ENCODE measurements around the gene CAV2.

CAV2 gene

GRCh38 chr7:116461500-116461899 is 38.0 kb upstream of the CAV2 start:
- TF ChIP-seq, protein P1, sequence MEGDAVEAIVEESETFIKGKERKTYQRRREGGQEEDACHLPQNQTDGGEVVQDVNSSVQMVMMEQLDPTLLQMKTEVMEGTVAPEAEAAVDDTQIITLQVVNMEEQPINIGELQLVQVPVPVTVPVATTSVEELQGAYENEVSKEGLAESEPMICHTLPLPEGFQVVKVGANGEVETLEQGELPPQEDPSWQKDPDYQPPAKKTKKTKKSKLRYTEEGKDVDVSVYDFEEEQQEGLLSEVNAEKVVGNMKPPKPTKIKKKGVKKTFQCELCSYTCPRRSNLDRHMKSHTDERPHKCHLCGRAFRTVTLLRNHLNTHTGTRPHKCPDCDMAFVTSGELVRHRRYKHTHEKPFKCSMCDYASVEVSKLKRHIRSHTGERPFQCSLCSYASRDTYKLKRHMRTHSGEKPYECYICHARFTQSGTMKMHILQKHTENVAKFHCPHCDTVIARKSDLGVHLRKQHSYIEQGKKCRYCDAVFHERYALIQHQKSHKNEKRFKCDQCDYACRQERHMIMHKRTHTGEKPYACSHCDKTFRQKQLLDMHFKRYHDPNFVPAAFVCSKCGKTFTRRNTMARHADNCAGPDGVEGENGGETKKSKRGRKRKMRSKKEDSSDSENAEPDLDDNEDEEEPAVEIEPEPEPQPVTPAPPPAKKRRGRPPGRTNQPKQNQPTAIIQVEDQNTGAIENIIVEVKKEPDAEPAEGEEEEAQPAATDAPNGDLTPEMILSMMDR (IDR thresholded peaks at IDR 0.05; ENCODE audit: low read depth, low read length) = peak; percentile 20
- DNase-seq (ENCODE audit: extremely low read depth, low read depth) = no peak

DNA sequence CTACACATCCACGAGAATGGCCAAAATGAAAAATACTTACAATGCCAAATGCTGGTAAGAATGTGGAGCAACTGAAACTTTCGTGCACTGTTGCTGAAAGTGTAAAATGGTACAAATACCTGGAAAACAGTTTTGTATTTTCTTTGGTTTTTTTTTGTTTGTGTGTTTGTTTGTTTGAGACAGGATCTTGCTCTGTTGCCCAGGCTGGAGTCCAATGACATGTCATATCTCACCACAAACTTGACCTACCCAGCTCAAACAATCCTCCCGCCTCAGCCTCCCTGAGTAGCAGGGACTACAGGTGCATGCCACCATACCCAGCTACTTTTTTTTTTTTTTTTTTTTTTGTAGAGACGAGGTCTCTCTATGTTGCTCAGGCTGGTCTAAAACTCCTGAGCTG is 35.6 kb upstream of the CAV2 start:
- DNase-seq (ENCODE audit: extremely low read depth, low read depth) = no peak
- TF ChIP-seq, protein P1 (IDR thresholded peaks at IDR 0.05; ENCODE audit: low read depth, low read length) = no peak

GRCh38 chr7:116464375-116464774 is 35.2 kb upstream of the CAV2 start:
- TF ChIP-seq, protein P1 (IDR thresholded peaks at IDR 0.05; ENCODE audit: low read depth, low read length) = no peak
- no peak for DNase-seq (ENCODE audit: extremely low read depth, low read depth)

GRCh38 chr7:116465125-116465524 is 34.4 kb upstream of the CAV2 start:
- TF ChIP-seq, protein P1 (IDR thresholded peaks at IDR 0.05; ENCODE audit: low read depth, low read length) = no peak
- DNase-seq (ENCODE audit: extremely low read depth, low read depth) = no peak

- TF ChIP-seq, protein P1 (IDR thresholded peaks at IDR 0.05; ENCODE audit: low read depth, low read length) = no peak
- no peak for DNase-seq (ENCODE audit: extremely low read depth, low read depth)
Observed at GRCh38 chr7:116468534-116468933, 31.0 kb upstream of the CAV2 start.

- no peak for DNase-seq (ENCODE audit: extremely low read depth, low read depth)
- TF ChIP-seq, protein P1 (IDR thresholded peaks at IDR 0.05; ENCODE audit: low read depth, low read length) = no peak
Observed at GRCh38 chr7:116477625-116478024, 21.9 kb upstream of the CAV2 start.

- no peak for DNase-seq (ENCODE audit: extremely low read depth, low read depth)
- TF ChIP-seq, protein P1 (IDR thresholded peaks at IDR 0.05; ENCODE audit: low read depth, low read length) = no peak
Observed at GRCh38 chr7:116478834-116479233, 20.7 kb upstream of the CAV2 start.
